D721Med (cell line): ENCODE measurements around the gene TRIM23.

Experiments used
- DNase-seq: peaks from one replicate; pipeline ENCODE4 v3.0.0; 2011; ENCODE audit warnings: low spot score; ENCODE audit not compliant: insufficient read length
- FAIRE-seq: peaks from 2 replicates; lab custom pipeline; 2011; peaks lifted over from hg19 to GRCh38; lab: Jason Lieb, UNC
- CTCF ChIP-seq: IDR thresholded peaks from 2 replicates; pipeline ENCODE4 v1.5.1; 2012; ENCODE audit warnings: mild to moderate bottlenecking, control low read depth; ENCODE audit not compliant: insufficient read depth; ENCODE audit errors: missing control alignments

TRIM23 gene

DNA sequence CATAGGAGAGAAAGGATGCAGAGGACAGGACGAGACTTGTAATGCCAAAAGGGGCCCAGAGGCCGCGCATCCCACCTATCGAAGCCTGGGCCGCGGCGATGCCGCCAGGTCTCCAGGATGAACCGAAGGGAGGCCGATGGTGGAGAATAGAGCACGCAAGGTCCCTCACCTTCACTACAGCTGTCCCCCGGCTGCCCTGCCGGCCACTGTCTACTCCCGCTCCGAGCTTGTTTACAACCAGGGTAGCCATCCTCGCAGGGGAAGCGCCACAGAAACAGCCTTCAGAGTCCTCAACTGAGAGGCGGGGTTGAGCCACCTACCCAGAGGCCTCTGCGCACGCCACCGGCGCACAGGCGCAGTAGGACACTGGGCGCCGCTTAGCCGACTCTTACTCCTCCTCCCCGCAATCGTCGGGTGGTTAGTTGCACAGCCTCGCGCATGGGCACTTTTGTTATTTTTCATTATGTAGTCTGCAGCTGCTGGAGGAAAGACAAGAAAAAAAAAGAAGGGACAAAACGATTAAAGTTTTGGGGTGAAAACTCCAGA is at the start of gene TRIM23:
TSS of gene TRIM23 (minus strand) at position 309 of the 546 bp plus-strand sequence. CDS start at position 250, 59 bp downstream.
- DNase-seq (peak; percentile 25), FAIRE-seq (no peak)
- TF ChIP-seq CTCF = no peak

DNA sequence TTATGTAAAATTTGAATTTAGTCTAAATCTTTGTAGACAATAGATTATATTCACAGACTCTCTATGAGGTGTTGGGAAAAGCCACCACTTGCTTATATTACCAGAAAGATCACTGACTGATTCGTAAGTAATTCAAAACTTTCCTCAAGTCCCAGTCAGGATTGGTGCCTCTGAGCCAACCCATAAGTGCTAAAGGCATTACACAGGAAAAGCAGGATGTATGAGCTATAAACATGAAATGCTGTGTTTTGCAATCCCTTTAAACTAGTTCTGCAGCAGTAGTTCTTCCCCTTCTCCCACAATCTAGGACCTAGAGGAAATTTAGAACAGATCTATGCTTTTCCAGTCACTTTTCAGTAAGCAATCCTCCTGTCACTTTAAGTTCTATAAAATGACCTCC is 48.7 kb upstream of the TRIM23 start:
- TF ChIP-seq CTCF = no peak
- FAIRE-seq (no peak), DNase-seq (no peak)

- TF ChIP-seq CTCF = no peak
- no peak for DNase-seq
- FAIRE-seq = no peak
Observed at GRCh38 chr5:65668696-65669095, 44.6 kb upstream of the TRIM23 start.

- FAIRE-seq (peak; percentile 21), DNase-seq (no peak)
- TF ChIP-seq CTCF = peak; percentile 21
Observed at GRCh38 chr5:65663804-65664521, 39.8 kb upstream of the TRIM23 start.

DNA sequence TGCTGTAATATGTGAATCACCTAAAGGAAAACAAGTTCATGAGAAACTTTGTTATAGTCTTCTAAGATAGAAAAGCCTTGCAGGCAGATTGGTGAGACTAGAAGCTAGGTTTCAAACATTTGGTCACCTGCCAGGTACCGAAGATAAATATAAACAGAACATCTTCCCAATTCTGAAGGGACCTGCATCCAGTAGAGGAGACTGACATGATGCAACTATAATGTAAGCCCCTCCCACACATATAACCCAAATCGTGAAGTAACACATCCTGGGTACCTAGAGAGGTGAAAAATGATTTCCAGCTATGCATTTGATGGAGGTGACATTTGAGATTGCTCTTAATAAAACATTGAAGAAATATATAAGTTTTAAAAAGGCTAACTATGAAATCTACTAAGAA is 30.6 kb upstream of the TRIM23 start:
- TF ChIP-seq CTCF = no peak
- FAIRE-seq (no peak), DNase-seq (no peak)

GRCh38 chr5:65651144-65651543 is 27.0 kb upstream of the TRIM23 start:
- DNase-seq (no peak), FAIRE-seq (no peak)
- TF ChIP-seq CTCF = no peak

GRCh38 chr5:65647941-65648340 is 23.8 kb upstream of the TRIM23 start:
- DNase-seq (no peak), FAIRE-seq (no peak)
- no peak for TF ChIP-seq CTCF
